HepG2 (cell line): ENCODE data around the gene SC5D. TPM values are rescaled to one million over a fixed set of nuclear protein-coding genes. Genes with fewer than 3 reads are reported as not detected.

Experiments used
- ATF1 ChIP-seq: IDR thresholded peaks from 2 replicates; pipeline ENCODE4 v1.6.1; 2016; ENCODE audit warnings: mild to moderate bottlenecking, control low read depth
- BORCS8-MEF2B ChIP-seq: sonication (generic); formaldehyde crosslinking; IDR thresholded peaks from 2 replicates; pipeline ENCODE4 v1.8.0; 2022; ENCODE audit warnings: mild to moderate bottlenecking, missing genetic modification reagents
- ELF4 ChIP-seq: sonication (generic); formaldehyde crosslinking; IDR thresholded peaks from 2 replicates; pipeline ENCODE4 v1.5.0; 2020; ENCODE audit warnings: missing genetic modification reagents, mild to moderate bottlenecking, moderate library complexity, borderline replicate concordance
- KLF9 ChIP-seq: IDR thresholded peaks from 2 replicates; pipeline ENCODE4 v1.6.1; 2016; ENCODE audit warnings: low read depth
- REPIN1 ChIP-seq: sonication (generic); formaldehyde crosslinking; IDR thresholded peaks from 2 replicates; pipeline ENCODE4 v1.8.0; 2022; ENCODE audit warnings: missing genetic modification reagents, low read depth, mild to moderate bottlenecking, borderline replicate concordance
- RFXAP ChIP-seq: sonication (generic); formaldehyde crosslinking; IDR thresholded peaks from 2 replicates; pipeline ENCODE4 v1.4.0; 2020; ENCODE audit warnings: missing genetic modification reagents, borderline replicate concordance
- SAP130 ChIP-seq: IDR thresholded peaks from 2 replicates; pipeline ENCODE4 v1.6.1; 2016; ENCODE audit warnings: low read depth
- THYN1 ChIP-seq: sonication (generic); formaldehyde crosslinking; IDR thresholded peaks from 2 replicates; pipeline ENCODE4 v1.8.1; 2023; ENCODE audit warnings: low read depth, mild to moderate bottlenecking, moderate library complexity, missing genetic modification reagents, borderline replicate concordance
- U2AF2 ChIP-seq: fragments of 200-400 bp; formaldehyde crosslinking; IDR thresholded peaks from 2 replicates; pipeline ENCODE4 v1.6.1; 2017; ENCODE audit warnings: low read depth, mild to moderate bottlenecking, low read length
- ZFP37 ChIP-seq: sonication (generic); formaldehyde crosslinking; IDR thresholded peaks from 2 replicates; pipeline ENCODE4 v1.4.0; 2020; ENCODE audit warnings: missing genetic modification reagents, borderline replicate concordance
- ZFY ChIP-seq: sonication (generic); formaldehyde crosslinking; IDR thresholded peaks from 2 replicates; pipeline ENCODE4 v1.4.0; 2020; ENCODE audit warnings: missing genetic modification reagents
- ZIK1 ChIP-seq: sonication (generic); formaldehyde crosslinking; IDR thresholded peaks from 2 replicates; pipeline ENCODE4 v1.5.0; 2020; ENCODE audit warnings: mild to moderate bottlenecking, low read depth, missing genetic modification reagents, borderline replicate concordance
- ZNF296 ChIP-seq: sonication (generic); formaldehyde crosslinking; conservative IDR thresholded peaks from 2 replicates; pipeline ENCODE4 v1.5.0; 2020; ENCODE audit warnings: mild to moderate bottlenecking, missing genetic modification reagents
- ZNF674 ChIP-seq: sonication (generic); formaldehyde crosslinking; IDR thresholded peaks from 2 replicates; pipeline ENCODE4 v1.5.0; 2020; ENCODE audit warnings: low read depth, mild to moderate bottlenecking, missing genetic modification reagents
- polyA plus RNA-seq, 8 experiments: library from polyadenylated mRNA; depleted of rRNA in 3 of 8; stranded (reverse) in 7 of 8; unstranded in 1 of 8; fragments of >200 nt; fragmentation: Illumina TruSeq in 4 of 8; extraction: Trizol in 4 of 8; gene quantifications; 2 replicates each; pipeline versions ENCODE4 v1.2.1 to v1.2.3, GENCODE V29; 2011 to 2016; ENCODE audit warnings: low read depth in 4 of 8, missing spikeins in 1 of 8, mixed read lengths in 1 of 8; ENCODE audit not compliant: insufficient read depth in 1 of 8
- total RNA-seq, 5 experiments: library from RNA; depleted of rRNA; stranded (reverse); fragments of >200 nt; fragmentation: Illumina TruSeq; extraction: Trizol; gene quantifications; 2 replicates each; pipeline ENCODE4 v1.2.3, GENCODE V29; 2016; ENCODE audit warnings: low read depth in 1 of 5
- TF ChIP-seq, protein P1 (sequence below): sonication (generic); formaldehyde crosslinking; IDR thresholded peaks from 2 replicates; pipeline ENCODE4 v1.5.0; 2020; ENCODE audit warnings: mild to moderate bottlenecking, missing genetic modification reagents
- TF ChIP-seq, protein P2 (sequence below): IDR thresholded peaks from 2 replicates; pipeline ENCODE4 v1.6.1; 2012; ENCODE audit warnings: inconsistent platforms
- TF ChIP-seq, protein P3 (sequence below): sonication (generic); formaldehyde crosslinking; IDR thresholded peaks from 2 replicates; pipeline ENCODE4 v1.5.0; 2020; ENCODE audit warnings: missing genetic modification reagents
- TF ChIP-seq, protein P4 (sequence below): sonication (generic); formaldehyde crosslinking; IDR thresholded peaks from 2 replicates; pipeline ENCODE4 v1.5.1; 2020; ENCODE audit warnings: mild to moderate bottlenecking, missing genetic modification reagents, moderate library complexity
- TF ChIP-seq, protein P5 (sequence below): IDR thresholded peaks from 2 replicates; pipeline ENCODE4 v1.6.1; 2016; ENCODE audit warnings: low read depth

Gene SC5D
- total and polyA plus RNA-seq, 2 of the 13 experiments (the other 11 are each of a cell fraction or from before 2014, with no cell fraction given): 84.4 to 155 TPM

DNA sequence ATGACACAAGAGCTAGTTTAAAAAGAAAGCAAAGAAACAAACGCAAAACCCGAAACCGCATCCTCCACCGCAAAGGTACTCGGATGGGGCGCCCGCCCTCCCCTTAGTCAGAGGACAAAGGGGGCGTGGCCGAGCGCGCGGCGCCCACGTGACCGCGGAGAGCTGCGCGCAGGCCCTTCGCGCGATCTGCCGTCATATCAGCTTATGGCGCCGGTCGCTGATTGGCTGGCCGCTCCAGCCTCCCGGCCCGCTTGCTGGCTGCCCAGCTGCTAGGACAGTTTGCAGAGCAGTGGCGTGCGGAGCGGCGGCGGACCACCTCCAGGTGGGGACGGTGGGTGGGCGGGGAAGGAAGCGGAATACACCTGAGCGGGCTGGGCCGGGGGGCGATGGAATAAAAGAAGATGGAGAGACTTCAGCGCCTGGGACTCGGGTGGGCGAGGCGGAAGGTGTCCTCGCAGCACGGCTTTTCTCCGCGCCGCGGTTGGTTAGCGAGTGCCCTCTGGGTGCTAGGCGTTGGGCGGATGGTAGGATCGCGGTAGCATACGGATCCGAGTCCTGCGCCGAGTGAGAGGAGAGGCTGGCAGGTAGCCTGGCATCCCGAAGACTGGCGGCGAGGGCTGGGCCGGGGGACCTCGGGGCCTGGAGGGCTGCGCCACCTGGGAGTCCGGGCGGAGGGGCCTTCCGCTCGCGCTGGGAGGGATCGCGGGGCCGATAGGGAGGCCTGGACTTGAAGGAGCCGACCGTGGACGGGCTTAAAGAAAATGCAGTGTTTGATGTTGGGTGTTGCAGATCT is at the start of gene SC5D (continued):
- 0 out of 2 replicates have a peak, but pooled peaks have one; percentile 28 for TF ChIP-seq ZNF296 (CRISPR knock-in tag)
- TF ChIP-seq ATF1 (CRISPR knock-in tag): peak; percentile 86
- peak; percentile 93 for TF ChIP-seq BORCS8-MEF2B (CRISPR knock-in tag)
- TF ChIP-seq, protein P1, sequence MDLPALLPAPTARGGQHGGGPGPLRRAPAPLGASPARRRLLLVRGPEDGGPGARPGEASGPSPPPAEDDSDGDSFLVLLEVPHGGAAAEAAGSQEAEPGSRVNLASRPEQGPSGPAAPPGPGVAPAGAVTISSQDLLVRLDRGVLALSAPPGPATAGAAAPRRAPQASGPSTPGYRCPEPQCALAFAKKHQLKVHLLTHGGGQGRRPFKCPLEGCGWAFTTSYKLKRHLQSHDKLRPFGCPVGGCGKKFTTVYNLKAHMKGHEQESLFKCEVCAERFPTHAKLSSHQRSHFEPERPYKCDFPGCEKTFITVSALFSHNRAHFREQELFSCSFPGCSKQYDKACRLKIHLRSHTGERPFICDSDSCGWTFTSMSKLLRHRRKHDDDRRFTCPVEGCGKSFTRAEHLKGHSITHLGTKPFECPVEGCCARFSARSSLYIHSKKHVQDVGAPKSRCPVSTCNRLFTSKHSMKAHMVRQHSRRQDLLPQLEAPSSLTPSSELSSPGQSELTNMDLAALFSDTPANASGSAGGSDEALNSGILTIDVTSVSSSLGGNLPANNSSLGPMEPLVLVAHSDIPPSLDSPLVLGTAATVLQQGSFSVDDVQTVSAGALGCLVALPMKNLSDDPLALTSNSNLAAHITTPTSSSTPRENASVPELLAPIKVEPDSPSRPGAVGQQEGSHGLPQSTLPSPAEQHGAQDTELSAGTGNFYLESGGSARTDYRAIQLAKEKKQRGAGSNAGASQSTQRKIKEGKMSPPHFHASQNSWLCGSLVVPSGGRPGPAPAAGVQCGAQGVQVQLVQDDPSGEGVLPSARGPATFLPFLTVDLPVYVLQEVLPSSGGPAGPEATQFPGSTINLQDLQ (CRISPR knock-in tag): 0 out of 2 replicates have a peak, but pooled peaks have one; percentile 48
- 0 out of 2 replicates have a peak, but pooled peaks have one; percentile 75 for TF ChIP-seq ZNF674 (CRISPR knock-in tag)
- TF ChIP-seq SAP130: peak; percentile 95
- TF ChIP-seq THYN1: no peak
- no peak for TF ChIP-seq ZFP37 (CRISPR knock-in tag)
- TF ChIP-seq ZIK1 (CRISPR knock-in tag): peak; percentile 87; the same call in 1 of the 2 replicates
- TF ChIP-seq, protein P2, sequence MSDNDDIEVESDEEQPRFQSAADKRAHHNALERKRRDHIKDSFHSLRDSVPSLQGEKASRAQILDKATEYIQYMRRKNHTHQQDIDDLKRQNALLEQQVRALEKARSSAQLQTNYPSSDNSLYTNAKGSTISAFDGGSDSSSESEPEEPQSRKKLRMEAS: peak; percentile 84
- no peak for TF ChIP-seq U2AF2
- TF ChIP-seq ZFY (CRISPR knock-in tag): peak; percentile 89
- TF ChIP-seq, protein P3, sequence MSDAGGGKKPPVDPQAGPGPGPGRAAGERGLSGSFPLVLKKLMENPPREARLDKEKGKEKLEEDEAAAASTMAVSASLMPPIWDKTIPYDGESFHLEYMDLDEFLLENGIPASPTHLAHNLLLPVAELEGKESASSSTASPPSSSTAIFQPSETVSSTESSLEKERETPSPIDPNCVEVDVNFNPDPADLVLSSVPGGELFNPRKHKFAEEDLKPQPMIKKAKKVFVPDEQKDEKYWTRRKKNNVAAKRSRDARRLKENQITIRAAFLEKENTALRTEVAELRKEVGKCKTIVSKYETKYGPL: no peak
- TF ChIP-seq, protein P4, sequence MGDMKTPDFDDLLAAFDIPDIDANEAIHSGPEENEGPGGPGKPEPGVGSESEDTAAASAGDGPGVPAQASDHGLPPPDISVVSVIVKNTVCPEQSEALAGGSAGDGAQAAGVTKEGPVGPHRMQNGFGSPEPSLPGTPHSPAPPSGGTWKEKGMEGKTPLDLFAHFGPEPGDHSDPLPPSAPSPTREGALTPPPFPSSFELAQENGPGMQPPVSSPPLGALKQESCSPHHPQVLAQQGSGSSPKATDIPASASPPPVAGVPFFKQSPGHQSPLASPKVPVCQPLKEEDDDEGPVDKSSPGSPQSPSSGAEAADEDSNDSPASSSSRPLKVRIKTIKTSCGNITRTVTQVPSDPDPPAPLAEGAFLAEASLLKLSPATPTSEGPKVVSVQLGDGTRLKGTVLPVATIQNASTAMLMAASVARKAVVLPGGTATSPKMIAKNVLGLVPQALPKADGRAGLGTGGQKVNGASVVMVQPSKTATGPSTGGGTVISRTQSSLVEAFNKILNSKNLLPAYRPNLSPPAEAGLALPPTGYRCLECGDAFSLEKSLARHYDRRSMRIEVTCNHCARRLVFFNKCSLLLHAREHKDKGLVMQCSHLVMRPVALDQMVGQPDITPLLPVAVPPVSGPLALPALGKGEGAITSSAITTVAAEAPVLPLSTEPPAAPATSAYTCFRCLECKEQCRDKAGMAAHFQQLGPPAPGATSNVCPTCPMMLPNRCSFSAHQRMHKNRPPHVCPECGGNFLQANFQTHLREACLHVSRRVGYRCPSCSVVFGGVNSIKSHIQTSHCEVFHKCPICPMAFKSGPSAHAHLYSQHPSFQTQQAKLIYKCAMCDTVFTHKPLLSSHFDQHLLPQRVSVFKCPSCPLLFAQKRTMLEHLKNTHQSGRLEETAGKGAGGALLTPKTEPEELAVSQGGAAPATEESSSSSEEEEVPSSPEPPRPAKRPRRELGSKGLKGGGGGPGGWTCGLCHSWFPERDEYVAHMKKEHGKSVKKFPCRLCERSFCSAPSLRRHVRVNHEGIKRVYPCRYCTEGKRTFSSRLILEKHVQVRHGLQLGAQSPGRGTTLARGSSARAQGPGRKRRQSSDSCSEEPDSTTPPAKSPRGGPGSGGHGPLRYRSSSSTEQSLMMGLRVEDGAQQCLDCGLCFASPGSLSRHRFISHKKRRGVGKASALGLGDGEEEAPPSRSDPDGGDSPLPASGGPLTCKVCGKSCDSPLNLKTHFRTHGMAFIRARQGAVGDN: peak; percentile 93
- TF ChIP-seq REPIN1 (CRISPR knock-in tag): 0 out of 2 replicates have a peak, but pooled peaks have one; percentile 11
- TF ChIP-seq, protein P5, sequence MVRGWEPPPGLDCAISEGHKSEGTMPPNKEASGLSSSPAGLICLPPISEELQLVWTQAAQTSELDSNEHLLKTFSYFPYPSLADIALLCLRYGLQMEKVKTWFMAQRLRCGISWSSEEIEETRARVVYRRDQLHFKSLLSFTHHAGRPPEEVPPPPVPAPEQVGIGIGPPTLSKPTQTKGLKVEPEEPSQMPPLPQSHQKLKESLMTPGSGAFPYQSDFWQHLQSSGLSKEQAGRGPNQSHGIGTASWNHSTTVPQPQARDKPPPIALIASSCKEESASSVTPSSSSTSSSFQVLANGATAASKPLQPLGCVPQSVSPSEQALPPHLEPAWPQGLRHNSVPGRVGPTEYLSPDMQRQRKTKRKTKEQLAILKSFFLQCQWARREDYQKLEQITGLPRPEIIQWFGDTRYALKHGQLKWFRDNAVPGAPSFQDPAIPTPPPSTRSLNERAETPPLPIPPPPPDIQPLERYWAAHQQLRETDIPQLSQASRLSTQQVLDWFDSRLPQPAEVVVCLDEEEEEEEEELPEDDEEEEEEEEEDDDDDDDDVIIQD: 0 out of 2 replicates have a peak, but pooled peaks have one; percentile 43
- TF ChIP-seq RFXAP (CRISPR knock-in tag): 0 out of 2 replicates have a peak, but pooled peaks have one; percentile 73
- TF ChIP-seq KLF9: peak; percentile 94
- peak; percentile 61; the same call in 1 of the 2 replicates for TF ChIP-seq ELF4 (CRISPR knock-in tag)
